OCI-LY3 (cell line): ENCODE data around the gene ANKRD65.
A peak's percentile ranks its signal among the peaks of the same experiment; 100 is the strongest.

Experiments
- H2AFZ ChIP-seq: fragments of 200-600, 300-600 bp; shearing (Covaris generic); 2 replicates; pipeline ENCODE4 v1.6.0; 2014; ENCODE audit warnings: antibody characterized with exemption, low read depth, low read length
- H3K27ac ChIP-seq: fragments of 200-600, 300-600 bp; sonication (generic); 2 replicates; pipeline ENCODE4 v1.5.1; 2014; ENCODE audit warnings: mild to moderate bottlenecking, low read length, moderate library complexity, mixed read lengths
- H3K27me3 ChIP-seq: fragments of 200-600, 300-600 bp; sonication (generic); 2 replicates; pipeline ENCODE4 v1.6.1; 2014; ENCODE audit warnings: low read depth, low read length, mixed read lengths
- H3K36me3 ChIP-seq: fragments of 200-600, 300-600 bp; sonication (generic); replicated peaks from 2 replicates; pipeline ENCODE3; 2014; ENCODE audit warnings: low read depth, low read length, mixed read lengths
- H3K4me1 ChIP-seq: fragments of 300-600, 200-600 bp; sonication (generic); 2 replicates; pipeline ENCODE4 v1.6.1; 2014; ENCODE audit warnings: low read length, mixed read lengths
- H3K4me2 ChIP-seq: fragments of 200-600, 300-600 bp; sonication (generic); 2 replicates; pipeline ENCODE4 v1.6.1; 2014; ENCODE audit warnings: low read length, mixed read lengths
- H3K4me3 ChIP-seq: fragments of 300-600, 200-600 bp; sonication (generic); 2 replicates; pipeline ENCODE4 v1.5.1; 2014; ENCODE audit warnings: antibody characterized with exemption, mild to moderate bottlenecking, low read length, moderate library complexity
- H3K79me2 ChIP-seq: fragments of 300-600, 200-600 bp; shearing (Covaris generic); 2 replicates; pipeline ENCODE4 v1.6.1; 2014; ENCODE audit warnings: mild to moderate bottlenecking, low read length, mixed read lengths
- H3K9ac ChIP-seq: fragments of 300-600, 200-600 bp; shearing (Covaris generic); 2 replicates; pipeline ENCODE4 v1.6.0; 2014; ENCODE audit warnings: mild to moderate bottlenecking, low read length, moderate library complexity
- H3K9me3 ChIP-seq: fragments of 200-600, 300-600 bp; shearing (Covaris generic); 2 replicates; pipeline ENCODE4 v1.6.1; 2014; ENCODE audit warnings: low read length, mixed read lengths; ENCODE audit not compliant: insufficient read depth
- H4K20me1 ChIP-seq: fragments of 200-600, 300-600 bp; sonication (generic); 2 replicates; pipeline ENCODE4 v1.6.1; 2016; ENCODE audit warnings: low read length, mixed read lengths; ENCODE audit not compliant: insufficient read depth
- CTCF ChIP-seq: fragments of 200-600, 300-600 bp; sonication (generic); IDR thresholded peaks from 2 replicates; pipeline ENCODE4 v1.5.1; 2014; ENCODE audit warnings: antibody characterized with exemption, low read length, low read depth
- EZH2phosphoT487 ChIP-seq: fragments of 200-600 bp; shearing (Covaris generic); IDR thresholded peaks from 2 replicates; pipeline ENCODE4 v1.6.1; 2018; ENCODE audit warnings: antibody characterized with exemption, mixed run types, low read depth

Gene ANKRD65

GRCh38 chr1:1440262-1441001 lies 19.4 kb upstream of the ANKRD65 start:
- TF ChIP-seq CTCF (no peak), EZH2phosphoT487 (no peak)
- peak overlapping the region; percentile 98 for H2AFZ ChIP-seq
- H3K4me1 ChIP-seq = peaks cover 26% of the 10 kb centered on the region
- H3K36me3 ChIP-seq = no peaks in the 10 kb centered on the region
- peak overlapping the region; percentile 38 for H3K4me2 ChIP-seq
- H3K9ac ChIP-seq = no peak overlapping the region
- H3K4me3 ChIP-seq = no peak overlapping the region
- H4K20me1 ChIP-seq = no peaks in the 10 kb centered on the region
- H3K27ac ChIP-seq = no peak overlapping the region
- no peaks in the 10 kb centered on the region for H3K27me3 ChIP-seq
- no peaks in the 10 kb centered on the region for H3K9me3 ChIP-seq
- H3K79me2 ChIP-seq = no peaks in the 10 kb centered on the region

GRCh38 chr1:1439546-1440261 lies 18.6 kb upstream of the ANKRD65 start:
- Histone ChIP-seq H4K20me1 (no peaks in the 10 kb centered on the region), H2AFZ (no peak overlapping the region), H3K4me2 (no peak overlapping the region), H3K36me3 (no peaks in the 10 kb centered on the region), H3K27ac (no peak overlapping the region), H3K9ac (no peak overlapping the region), H3K4me1 (peaks cover 26% of the 10 kb centered on the region), H3K9me3 (no peaks in the 10 kb centered on the region), H3K27me3 (no peaks in the 10 kb centered on the region), H3K79me2 (no peaks in the 10 kb centered on the region), H3K4me3 (no peak overlapping the region)
- TF ChIP-seq EZH2phosphoT487 (no peak), CTCF (no peak)

GRCh38 chr1:1438531-1439381 lies 17.7 kb upstream of the ANKRD65 start:
- 0 out of 2 replicates have a peak overlapping the region, but pooled peaks have one; percentile 28 for H3K27ac ChIP-seq
- TF ChIP-seq CTCF (no peak), EZH2phosphoT487 (no peak)
- H3K9ac ChIP-seq = peak overlapping the region; percentile 31; the same call in 1 of the 2 replicates
- H2AFZ ChIP-seq = no peak overlapping the region; the same call in 1 of the 2 replicates
- no peaks in the 10 kb centered on the region for H3K36me3 ChIP-seq
- H3K79me2 ChIP-seq = no peaks in the 10 kb centered on the region
- peak overlapping the region; percentile 41 for H3K4me3 ChIP-seq
- H3K27me3 ChIP-seq = no peaks in the 10 kb centered on the region
- no peaks in the 10 kb centered on the region for H4K20me1 ChIP-seq
- peak overlapping the region; percentile 75 for H3K4me2 ChIP-seq
- H3K9me3 ChIP-seq = no peaks in the 10 kb centered on the region
- peaks cover 26% of the 10 kb centered on the region for H3K4me1 ChIP-seq
